Esophagus muscularis mucosa (tissue), 3 donors: ENCODE data around the gene PTBP1.
A peak's percentile ranks its signal among the peaks of the same experiment; 100 is the strongest.

Experiments
- CTCF ChIP-seq, 3 experiments: fragments of 200-600 bp in 2 of 3; fragments of 450-650 bp in 1 of 3; sonication (generic) in 2 of 3; IDR thresholded peaks; one replicate each; pipeline ENCODE4 v1.5.1; 2017 to 2019; ENCODE audit warnings: antibody characterized with exemption in 3 of 3, mild to moderate bottlenecking in 2 of 3, moderate library complexity in 1 of 3
- POLR2AphosphoS5 ChIP-seq, 2 donors: sonication (generic); formaldehyde crosslinking; IDR thresholded peaks; one replicate each; pipeline ENCODE4 v1.6.1; 2017; ENCODE audit warnings: antibody characterized with exemption in 2 of 2

GRCh38 chr19:771332-771785 lies 25.9 kb upstream of the PTBP1 start:
- TF ChIP-seq POLR2AphosphoS5 (IDR thresholded peaks at IDR 0.05): no peak
- TF ChIP-seq CTCF (IDR thresholded peaks at IDR 0.05): peak; percentile 13 to 53 (median 35)
